ENCODE results near the gene WDR46.

The WDR46 gene

DNA sequence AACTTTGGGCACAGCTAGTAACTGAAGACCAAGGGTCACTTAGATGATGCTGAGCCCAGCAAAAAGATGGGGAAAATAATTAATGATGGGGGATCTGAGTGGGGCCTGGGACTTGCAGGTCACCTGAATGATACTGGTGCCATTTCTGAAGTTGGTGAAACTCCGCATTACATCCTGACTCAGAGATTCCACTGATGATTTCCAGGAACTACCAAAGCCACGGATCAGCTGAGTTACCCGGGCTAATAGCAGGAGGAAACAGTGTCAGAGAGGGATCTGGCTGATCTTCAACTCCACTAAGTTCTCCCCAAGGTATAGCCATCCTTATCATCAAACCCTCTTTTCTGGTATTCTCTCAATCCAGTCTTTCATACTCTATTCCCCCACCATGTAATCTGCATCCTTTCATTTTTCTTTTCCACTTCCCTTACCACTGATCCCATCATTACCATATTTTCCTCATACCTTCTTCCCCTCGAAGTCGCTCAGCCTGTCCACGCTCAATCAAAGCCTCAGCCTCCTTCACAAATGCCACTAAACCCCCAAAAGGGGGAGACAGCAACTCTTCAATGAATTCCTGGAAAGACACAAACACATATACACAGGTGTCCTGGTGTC is 37.5 kb downstream of the WDR46 start:
- FAIRE-seq (no peak), DNase-seq (ENCODE audit: insufficient read length, low spot score) (no peak)
- TF ChIP-seq, protein P1, sequence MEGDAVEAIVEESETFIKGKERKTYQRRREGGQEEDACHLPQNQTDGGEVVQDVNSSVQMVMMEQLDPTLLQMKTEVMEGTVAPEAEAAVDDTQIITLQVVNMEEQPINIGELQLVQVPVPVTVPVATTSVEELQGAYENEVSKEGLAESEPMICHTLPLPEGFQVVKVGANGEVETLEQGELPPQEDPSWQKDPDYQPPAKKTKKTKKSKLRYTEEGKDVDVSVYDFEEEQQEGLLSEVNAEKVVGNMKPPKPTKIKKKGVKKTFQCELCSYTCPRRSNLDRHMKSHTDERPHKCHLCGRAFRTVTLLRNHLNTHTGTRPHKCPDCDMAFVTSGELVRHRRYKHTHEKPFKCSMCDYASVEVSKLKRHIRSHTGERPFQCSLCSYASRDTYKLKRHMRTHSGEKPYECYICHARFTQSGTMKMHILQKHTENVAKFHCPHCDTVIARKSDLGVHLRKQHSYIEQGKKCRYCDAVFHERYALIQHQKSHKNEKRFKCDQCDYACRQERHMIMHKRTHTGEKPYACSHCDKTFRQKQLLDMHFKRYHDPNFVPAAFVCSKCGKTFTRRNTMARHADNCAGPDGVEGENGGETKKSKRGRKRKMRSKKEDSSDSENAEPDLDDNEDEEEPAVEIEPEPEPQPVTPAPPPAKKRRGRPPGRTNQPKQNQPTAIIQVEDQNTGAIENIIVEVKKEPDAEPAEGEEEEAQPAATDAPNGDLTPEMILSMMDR (IDR thresholded peaks at IDR 0.05; ENCODE audit: insufficient read depth, missing control alignments): no peak

DNA sequence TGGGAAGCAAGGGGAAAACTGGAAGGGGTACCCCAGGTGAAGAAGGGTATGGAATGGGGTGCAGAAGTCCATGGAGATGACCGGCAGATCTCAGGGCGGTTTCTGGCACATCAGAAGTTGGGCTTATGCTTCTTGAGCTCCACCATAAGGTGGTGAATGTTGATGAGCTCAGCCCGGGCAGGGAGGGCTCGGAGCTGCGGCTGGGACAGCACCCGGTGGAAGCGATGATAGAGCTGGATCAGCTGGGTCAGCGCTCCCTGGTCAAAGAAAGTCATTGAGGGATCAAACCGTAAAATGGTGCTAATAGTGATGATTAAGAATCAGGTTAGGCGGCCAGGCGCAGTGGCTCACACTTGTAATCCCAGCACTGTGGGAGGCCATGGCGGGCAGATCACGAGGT is 38.3 kb downstream of the WDR46 start:
- FAIRE-seq (no peak), DNase-seq (ENCODE audit: insufficient read length, low spot score) (no peak)
- TF ChIP-seq, protein P1 (IDR thresholded peaks at IDR 0.05; ENCODE audit: insufficient read depth, missing control alignments): no peak

DNA sequence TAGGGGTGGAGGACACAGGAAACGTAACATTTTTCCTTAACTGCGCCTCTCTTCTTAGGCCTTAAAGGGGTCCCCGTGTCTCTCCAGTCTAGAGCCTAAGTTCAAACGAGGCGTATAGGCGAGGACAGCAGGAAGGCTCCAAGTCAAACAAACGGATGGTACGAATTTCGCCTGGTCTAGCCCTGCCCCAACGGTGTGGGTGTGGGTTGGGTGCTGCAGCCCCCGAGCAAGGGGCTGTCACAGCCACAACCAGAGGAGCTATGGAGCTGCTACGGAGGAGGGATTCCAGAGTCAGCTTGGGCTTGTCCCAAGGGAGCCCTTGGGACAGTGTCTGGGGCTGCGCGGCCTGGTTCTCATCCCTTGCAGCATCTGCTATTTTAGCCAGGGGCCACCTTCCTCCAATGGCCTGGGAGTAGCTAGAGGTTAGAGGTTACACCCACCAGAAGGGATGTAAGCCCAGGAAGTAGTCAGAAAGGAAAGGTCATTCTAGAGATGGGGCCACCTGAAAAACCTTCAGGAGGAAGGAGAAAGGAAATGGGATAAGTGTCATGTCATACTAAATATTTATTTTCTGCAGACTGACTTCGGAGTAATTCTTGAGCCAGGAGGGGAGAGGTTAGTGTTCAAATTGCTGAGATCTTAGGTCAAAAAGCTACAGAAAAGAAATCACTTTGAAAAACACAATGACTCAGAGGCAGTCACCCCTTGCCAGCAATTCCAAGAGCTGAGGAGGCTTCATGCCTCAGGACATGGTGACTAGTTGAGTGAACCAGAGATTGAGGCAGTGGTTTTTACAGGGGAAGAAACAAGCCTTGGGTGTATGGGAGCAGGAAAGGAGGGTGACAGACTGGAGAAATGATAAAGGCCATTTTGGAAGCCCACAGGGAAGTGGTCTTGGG is 39.1 kb downstream of the WDR46 start:
- FAIRE-seq (no peak), DNase-seq (ENCODE audit: insufficient read length, low spot score) (no peak)
- TF ChIP-seq, protein P1 (IDR thresholded peaks at IDR 0.05; ENCODE audit: insufficient read depth, missing control alignments): no peak

DNA sequence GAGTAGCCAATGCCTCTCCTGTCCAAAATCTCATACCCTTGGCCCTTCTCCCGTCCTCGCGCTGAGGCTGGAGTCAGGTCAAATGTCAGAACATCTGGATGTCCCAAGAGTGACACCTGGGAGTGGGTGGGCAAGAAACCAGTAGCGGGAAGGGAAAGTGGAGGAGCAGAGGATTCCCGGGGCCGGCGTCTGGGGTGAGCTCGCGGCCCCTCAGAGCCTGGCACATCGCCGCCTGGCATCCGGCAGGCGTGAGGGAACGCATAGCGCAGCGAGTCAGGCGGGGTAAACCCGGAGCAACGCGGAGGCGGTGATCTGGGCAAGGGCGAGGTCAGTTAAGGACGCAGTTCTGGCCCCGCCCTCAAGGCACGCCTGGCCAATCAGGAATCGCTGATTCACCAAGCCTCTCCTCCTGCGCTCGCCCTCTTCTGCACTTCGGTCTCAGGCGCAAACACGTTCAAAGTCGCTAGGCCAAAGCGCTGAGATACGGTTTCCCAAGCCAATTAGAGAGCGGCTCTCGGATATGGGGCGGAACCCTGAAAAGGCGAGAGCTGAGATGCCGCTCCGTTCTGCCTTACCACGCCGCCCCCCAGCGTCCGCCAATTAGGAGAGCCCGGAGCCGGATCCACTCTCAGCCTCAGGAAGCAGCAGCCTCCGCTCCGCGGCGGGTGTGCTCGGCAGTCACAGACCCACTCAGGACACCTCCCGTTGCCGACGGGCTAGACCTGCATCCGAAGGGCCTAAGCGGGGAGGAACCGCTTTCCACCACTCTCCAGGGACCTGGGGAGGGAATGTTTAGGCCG is 39.9 kb downstream of the WDR46 start:
- FAIRE-seq (peak; percentile 51), DNase-seq (ENCODE audit: insufficient read length, low spot score) (peak; percentile 61)
- TF ChIP-seq, protein P1 (IDR thresholded peaks at IDR 0.05; ENCODE audit: insufficient read depth, missing control alignments): peak; percentile 12

DNA sequence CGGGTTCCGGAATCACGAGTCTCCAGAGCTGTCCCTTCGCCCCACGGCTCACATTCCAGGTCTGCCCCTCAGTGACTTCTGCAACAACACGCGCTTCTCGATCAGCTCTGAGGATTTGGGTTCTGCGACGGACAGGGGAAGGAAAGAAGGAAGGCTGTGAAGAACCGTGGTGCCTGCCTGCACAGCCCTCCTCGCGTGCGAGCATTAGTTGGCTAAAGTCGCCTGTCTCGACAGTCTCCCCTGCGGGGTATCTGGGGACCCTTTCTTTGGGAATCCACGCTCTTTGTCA is 40.5 kb downstream of the WDR46 start:
- TF ChIP-seq, protein P1 (IDR thresholded peaks at IDR 0.05; ENCODE audit: insufficient read depth, missing control alignments): no peak
- FAIRE-seq (no peak), DNase-seq (ENCODE audit: insufficient read length, low spot score) (no peak)

DNA sequence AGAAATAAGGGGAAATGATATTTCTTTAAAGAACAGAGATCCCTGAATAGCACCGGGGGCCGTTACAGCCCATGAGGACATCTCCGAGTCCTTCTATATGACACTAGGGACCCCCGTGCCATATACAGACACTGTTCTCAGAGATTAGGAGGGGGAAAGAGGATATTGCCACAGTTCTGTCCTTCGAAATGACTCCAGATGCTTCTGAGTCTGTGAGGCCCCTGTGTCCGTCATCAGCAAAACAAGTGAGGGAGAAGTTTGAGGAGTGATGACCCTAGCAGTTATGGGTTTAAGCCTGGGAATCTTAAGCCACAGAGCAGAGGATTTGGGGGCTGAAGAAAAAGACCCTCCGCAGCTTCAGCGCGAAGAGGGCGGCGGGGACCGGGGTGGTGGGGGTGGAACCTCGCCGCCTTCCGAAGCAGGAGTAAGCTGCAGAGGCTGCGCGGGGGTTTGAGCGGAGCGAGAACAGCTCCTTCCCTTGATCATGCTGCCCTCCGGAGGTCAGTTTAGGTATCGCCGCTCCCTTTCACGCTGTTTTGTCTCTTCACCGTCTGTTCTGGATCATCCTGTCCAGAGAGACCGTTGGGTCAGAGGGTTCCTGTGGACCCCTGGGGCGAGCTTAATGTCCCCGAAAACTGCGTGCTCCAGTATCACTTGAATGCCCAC is 40.9 kb downstream of the WDR46 start:
- DNase-seq (ENCODE audit: insufficient read length, low spot score): peak; percentile 31
- no peak for FAIRE-seq
- TF ChIP-seq, protein P1 (IDR thresholded peaks at IDR 0.05; ENCODE audit: insufficient read depth, missing control alignments): peak; percentile 88

All from D721Med (cell line).